Lung (tissue), 12 donors: Measurements from ENCODE around the gene CDKN1B. TPM values are rescaled to one million over a fixed set of nuclear protein-coding genes. Genes with fewer than 3 reads are reported as not detected.

Source experiments
- ATAC-seq: fragments of 200-7000 bp; cut with Tn5 transposase; one replicate; pipeline ENCODE4 v1.9.1; 2020; ENCODE audit warnings: moderate number of reproducible peaks; ENCODE audit not compliant: insufficient read depth, low FRiP score
- DNase-seq, 3 donors: peaks; one replicate each; pipeline ENCODE4 v3.0.0-alpha.2; 2013 to 2017
- H3K27ac ChIP-seq, 2 donors: one replicate each; pipeline ENCODE4 v1.5.1; 2013; ENCODE audit warnings: mild to moderate bottlenecking in 2 of 2, moderate library complexity in 2 of 2, control low read depth in 1 of 2, inconsistent platforms in 1 of 2, low read depth in 1 of 2, low read length in 1 of 2
- H3K27me3 ChIP-seq, 3 donors: one replicate each; pipeline ENCODE4 v1.5.1; 2013; ENCODE audit warnings: low read length in 2 of 3; ENCODE audit not compliant: control insufficient read depth in 3 of 3, insufficient read depth in 3 of 3
- H3K36me3 ChIP-seq, 4 donors: one replicate each; pipeline ENCODE4 v1.5.1; 2013; ENCODE audit warnings: low read length in 4 of 4, mild to moderate bottlenecking in 1 of 4, moderate library complexity in 1 of 4; ENCODE audit not compliant: control insufficient read depth in 4 of 4, insufficient read depth in 4 of 4
- H3K4me1 ChIP-seq, 5 donors: one replicate each; pipeline ENCODE4 v1.5.1; 2013; ENCODE audit warnings: low read length in 5 of 5, mild to moderate bottlenecking in 2 of 5, moderate library complexity in 1 of 5; ENCODE audit not compliant: control insufficient read depth in 5 of 5, insufficient read depth in 5 of 5
- H3K4me3 ChIP-seq: one replicate; pipeline ENCODE4 v1.5.1; 2013; ENCODE audit warnings: mild to moderate bottlenecking, control low read depth, moderate library complexity
- H3K9ac ChIP-seq, 2 donors: one replicate each; pipeline ENCODE4 v1.5.1; 2013; ENCODE audit warnings: low read length in 2 of 2, control low read depth in 1 of 2; ENCODE audit not compliant: insufficient read depth in 1 of 2
- H3K9me3 ChIP-seq, 4 donors: one replicate each; pipeline ENCODE4 v1.5.1; 2013; ENCODE audit warnings: low read length in 3 of 4, mild to moderate bottlenecking in 1 of 4, moderate library complexity in 1 of 4; ENCODE audit not compliant: control insufficient read depth in 4 of 4, insufficient read depth in 3 of 4
- CTCF ChIP-seq: IDR thresholded peaks from 2 replicates; pipeline ENCODE4 v1.5.1; 2012; ENCODE audit warnings: mild to moderate bottlenecking; ENCODE audit errors: control extremely low read depth, extremely low read depth
- WGBS, 2 donors: extraction: QIAGEN DNeasy Blood & Tissue Kit; methylation state at CpG; one replicate each; pipeline ENCODE4 v1.1.7; 2013; 5-methylcytosine and 5-hydroxymethylcytosine counted together
- polyA plus RNA-seq, 2 donors: library from polyadenylated mRNA; stranded (reverse); fragments of 200-250 nt; gene quantifications; one replicate each; pipeline ENCODE4 v1.2.1, GENCODE V29; 2013
- total RNA-seq, 2 donors: library from RNA; depleted of rRNA in 1 of 2; stranded (reverse); fragments of >200 nt in 1 of 2; gene quantifications; one replicate each; pipeline ENCODE4 v1.2.1, GENCODE V29; 2014 to 2021
- donor health status: control.
- donor health status: control.
- donor health status: Bipolar disorder and iron deficiency.
- donor health status: healthy.
- donor health status: DM: yes; HTN: yes; CAD: no.

CDKN1B gene
- total and polyA plus RNA-seq, 4 donors: 27.3 to 89.4 (median 39.9) TPM

GRCh38 chr12:12723149-12723680 is 6.0 kb downstream of the CDKN1B start:
- no peaks in the 10 kb centered on the region for H3K9me3 ChIP-seq
- DNase-seq (peak in 1 of 3 donors; percentile 36), ATAC-seq (no peak)
- H3K4me3 ChIP-seq: peak overlapping the region; percentile 83
- peak overlapping the region; percentile 39 to 95 for H3K9ac ChIP-seq
- TF ChIP-seq CTCF: no peak
- H3K27ac ChIP-seq: peak overlapping the region; percentile 86 to 95
- H3K27me3 ChIP-seq: no peaks in the 10 kb centered on the region
- peaks cover 0 to 52% (median 5%) of the 10 kb centered on the region in 5 donors for H3K4me1 ChIP-seq
- H3K36me3 ChIP-seq: peaks cover 0 to 24% (median 8%) of the 10 kb centered on the region in 4 donors
- WGBS, 2 donors: 6 to 9% methylated on average over 11 of the region's 11 CpGs

GRCh38 chr12:12723681-12724420 is 6.7 kb downstream of the CDKN1B start:
- 0% methylated on average over 85 to 89 of the region's 89 CpGs for WGBS, 2 donors
- DNase-seq (peak; percentile 62 to 70 (median 68)), ATAC-seq (no peak)

GRCh38 chr12:12724421-12725085 is 7.4 kb downstream of the CDKN1B start:
- peaks cover 0 to 46% (median 0%) of the 10 kb centered on the region in 5 donors for H3K4me1 ChIP-seq
- 0 to 1% methylated on average over 45 to 46 of the region's 46 CpGs for WGBS, 2 donors
- DNase-seq: no peak
- peaks cover 0 to 16% (median 2%) of the 10 kb centered on the region in 4 donors for H3K36me3 ChIP-seq
- peak overlapping the region; percentile 52 to 89 for H3K9ac ChIP-seq
- peak overlapping the region; percentile 86 to 95 for H3K27ac ChIP-seq
- H3K4me3 ChIP-seq: peak overlapping the region; percentile 83
- H3K27me3 ChIP-seq: no peaks in the 10 kb centered on the region
- no peak for TF ChIP-seq CTCF
- ATAC-seq: no peak
- H3K9me3 ChIP-seq: no peaks in the 10 kb centered on the region

More at GRCh38 chr12:12723681-12724420, 6.7 kb downstream of the CDKN1B start:
- H3K9ac ChIP-seq: peak overlapping the region; percentile 39 to 95
- no peaks in the 10 kb centered on the region for H3K27me3 ChIP-seq
- no peaks in the 10 kb centered on the region for H3K9me3 ChIP-seq
- H3K27ac ChIP-seq: peak overlapping the region; percentile 86 to 95
- peak overlapping the region; percentile 83 for H3K4me3 ChIP-seq
- peaks cover 0 to 52% (median 5%) of the 10 kb centered on the region in 5 donors for H3K4me1 ChIP-seq
- peaks cover 0 to 23% (median 6%) of the 10 kb centered on the region in 4 donors for H3K36me3 ChIP-seq
- TF ChIP-seq CTCF: no peak
